ENCODE data around the gene ST3GAL6. TPM values are rescaled to one million over a fixed set of nuclear protein-coding genes. Genes with fewer than 3 reads are reported as not detected.
A peak's percentile ranks its signal among the peaks of the same experiment; 100 is the strongest.

Gene ST3GAL6
- total and polyA plus RNA-seq, 2 of the 13 experiments (the other 11 are each of a cell fraction or from before 2014, with no cell fraction given) = 17.5 to 23.2 TPM

DNA sequence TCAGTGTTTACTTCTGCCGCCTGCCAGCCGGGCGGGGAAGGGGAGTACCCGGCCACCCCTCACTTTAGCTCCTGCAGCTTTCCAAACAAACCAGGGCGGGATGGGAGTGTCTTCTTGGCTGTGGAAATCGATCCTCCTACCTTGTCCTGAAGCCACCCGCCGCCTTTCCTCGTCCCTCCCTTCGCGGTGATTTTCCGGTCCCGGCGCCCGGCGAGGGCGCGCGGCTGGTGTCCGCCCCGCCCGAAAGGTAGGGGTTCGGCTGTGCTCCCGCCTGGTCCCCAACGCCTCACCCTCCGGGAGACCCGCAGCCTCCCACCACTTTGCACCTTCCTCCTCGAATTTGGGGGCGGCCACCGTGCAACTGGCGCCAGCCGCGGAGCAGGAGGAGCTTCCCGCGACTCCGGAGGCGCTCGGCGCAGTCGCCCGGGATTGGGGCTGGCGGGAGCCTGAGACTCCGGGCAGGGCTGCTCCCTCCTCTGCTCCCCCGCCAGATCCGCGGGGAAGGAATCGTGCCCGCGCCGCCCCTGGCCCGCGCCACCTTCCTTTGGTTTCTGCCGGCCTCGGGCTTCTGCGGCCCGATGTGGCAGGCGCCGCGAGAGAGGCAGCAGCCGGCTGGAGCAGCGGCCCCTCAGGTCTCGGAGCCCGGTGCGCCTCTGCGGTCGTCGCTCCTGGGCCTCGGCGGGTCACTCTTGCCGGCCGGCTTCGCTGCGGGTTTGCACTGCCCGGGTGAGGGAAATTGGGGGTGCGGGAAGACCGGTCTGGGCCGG is 30.7 kb upstream of the ST3GAL6 start (continued):
- TF ChIP-seq, protein P1, sequence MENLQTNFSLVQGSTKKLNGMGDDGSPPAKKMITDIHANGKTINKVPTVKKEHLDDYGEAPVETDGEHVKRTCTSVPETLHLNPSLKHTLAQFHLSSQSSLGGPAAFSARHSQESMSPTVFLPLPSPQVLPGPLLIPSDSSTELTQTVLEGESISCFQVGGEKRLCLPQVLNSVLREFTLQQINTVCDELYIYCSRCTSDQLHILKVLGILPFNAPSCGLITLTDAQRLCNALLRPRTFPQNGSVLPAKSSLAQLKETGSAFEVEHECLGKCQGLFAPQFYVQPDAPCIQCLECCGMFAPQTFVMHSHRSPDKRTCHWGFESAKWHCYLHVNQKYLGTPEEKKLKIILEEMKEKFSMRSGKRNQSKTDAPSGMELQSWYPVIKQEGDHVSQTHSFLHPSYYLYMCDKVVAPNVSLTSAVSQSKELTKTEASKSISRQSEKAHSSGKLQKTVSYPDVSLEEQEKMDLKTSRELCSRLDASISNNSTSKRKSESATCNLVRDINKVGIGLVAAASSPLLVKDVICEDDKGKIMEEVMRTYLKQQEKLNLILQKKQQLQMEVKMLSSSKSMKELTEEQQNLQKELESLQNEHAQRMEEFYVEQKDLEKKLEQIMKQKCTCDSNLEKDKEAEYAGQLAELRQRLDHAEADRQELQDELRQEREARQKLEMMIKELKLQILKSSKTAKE (CRISPR knock-in tag; IDR thresholded peaks at IDR 0.05; ENCODE audit: borderline replicate concordance) = 0 out of 2 replicates have a peak, but pooled peaks have one; percentile 11
- TF ChIP-seq ZNF577 (CRISPR knock-in tag; IDR thresholded peaks at IDR 0.05; ENCODE audit: borderline replicate concordance, low read depth) (no peak), ATAD3A (CRISPR knock-in tag; IDR thresholded peaks at IDR 0.05) (no peak), ZNF335 (CRISPR knock-in tag; IDR thresholded peaks at IDR 0.05) (no peak), ZFY (CRISPR knock-in tag; IDR thresholded peaks at IDR 0.05) (peak; percentile 71), ZNF605 (CRISPR knock-in tag; IDR thresholded peaks at IDR 0.05) (peak; percentile 29; the same call in 1 of the 2 replicates), ZNF550 (CRISPR knock-in tag; IDR thresholded peaks at IDR 0.05; ENCODE audit: borderline replicate concordance) (no peak), SMARCC2 (IDR thresholded peaks at IDR 0.05) (no peak), HOXA5 (CRISPR knock-in tag; IDR thresholded peaks at IDR 0.05) (no peak; the same call in none of the 2 replicates), TCF7 (IDR thresholded peaks at IDR 0.05; ENCODE audit: low read depth) (no peak), ZNF563 (CRISPR knock-in tag; IDR thresholded peaks at IDR 0.05) (peak; percentile 93), CEBPB (IDR thresholded peaks at IDR 0.05; ENCODE audit: borderline replicate concordance, low read depth, low read length) (no peak), HCFC1 (IDR thresholded peaks at IDR 0.05; ENCODE audit: low read depth, low read length) (no peak), ZNF543 (CRISPR knock-in tag; IDR thresholded peaks at IDR 0.05) (no peak), SMC3 (IDR thresholded peaks at IDR 0.05; ENCODE audit: low read length) (no peak), ZNF564 (CRISPR knock-in tag; IDR thresholded peaks at IDR 0.05) (0 out of 2 replicates have a peak, but pooled peaks have one; percentile 21), ZNF75D (CRISPR knock-in tag; IDR thresholded peaks at IDR 0.05; ENCODE audit: borderline replicate concordance) (0 out of 2 replicates have a peak, but pooled peaks have one; percentile 39), FOSL1 (CRISPR knock-in tag; IDR thresholded peaks at IDR 0.05; ENCODE audit: borderline replicate concordance) (no peak), ZKSCAN8 (CRISPR knock-in tag; IDR thresholded peaks at IDR 0.05; ENCODE audit: borderline replicate concordance) (no peak), CHCHD3 (CRISPR knock-in tag; IDR thresholded peaks at IDR 0.05) (no peak), ARNT (IDR thresholded peaks at IDR 0.05) (no peak), TCF7L2 (IDR thresholded peaks at IDR 0.05; ENCODE audit: low read depth, low read length) (no peak), ZNF510 (CRISPR knock-in tag; IDR thresholded peaks at IDR 0.05; ENCODE audit: low read depth) (no peak)
- TF ChIP-seq, protein P2, sequence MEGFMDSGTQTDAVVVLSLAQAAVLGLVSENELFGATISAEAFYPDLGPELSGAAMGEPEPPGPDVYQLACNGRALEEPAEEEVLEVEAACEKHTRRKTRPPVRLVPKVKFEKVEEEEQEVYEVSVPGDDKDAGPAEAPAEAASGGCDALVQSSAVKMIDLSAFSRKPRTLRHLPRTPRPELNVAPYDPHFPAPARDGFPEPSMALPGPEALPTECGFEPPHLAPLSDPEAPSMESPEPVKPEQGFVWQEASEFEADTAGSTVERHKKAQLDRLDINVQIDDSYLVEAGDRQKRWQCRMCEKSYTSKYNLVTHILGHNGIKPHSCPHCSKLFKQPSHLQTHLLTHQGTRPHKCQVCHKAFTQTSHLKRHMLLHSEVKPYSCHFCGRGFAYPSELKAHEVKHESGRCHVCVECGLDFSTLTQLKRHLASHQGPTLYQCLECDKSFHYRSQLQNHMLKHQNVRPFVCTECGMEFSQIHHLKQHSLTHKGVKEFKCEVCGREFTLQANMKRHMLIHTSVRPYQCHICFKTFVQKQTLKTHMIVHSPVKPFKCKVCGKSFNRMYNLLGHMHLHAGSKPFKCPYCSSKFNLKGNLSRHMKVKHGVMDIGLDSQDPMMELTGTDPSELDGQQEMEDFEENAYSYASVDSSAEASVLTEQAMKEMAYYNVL (CRISPR knock-in tag; IDR thresholded peaks at IDR 0.05; ENCODE audit: borderline replicate concordance) = no peak
- TF ChIP-seq, protein P3, sequence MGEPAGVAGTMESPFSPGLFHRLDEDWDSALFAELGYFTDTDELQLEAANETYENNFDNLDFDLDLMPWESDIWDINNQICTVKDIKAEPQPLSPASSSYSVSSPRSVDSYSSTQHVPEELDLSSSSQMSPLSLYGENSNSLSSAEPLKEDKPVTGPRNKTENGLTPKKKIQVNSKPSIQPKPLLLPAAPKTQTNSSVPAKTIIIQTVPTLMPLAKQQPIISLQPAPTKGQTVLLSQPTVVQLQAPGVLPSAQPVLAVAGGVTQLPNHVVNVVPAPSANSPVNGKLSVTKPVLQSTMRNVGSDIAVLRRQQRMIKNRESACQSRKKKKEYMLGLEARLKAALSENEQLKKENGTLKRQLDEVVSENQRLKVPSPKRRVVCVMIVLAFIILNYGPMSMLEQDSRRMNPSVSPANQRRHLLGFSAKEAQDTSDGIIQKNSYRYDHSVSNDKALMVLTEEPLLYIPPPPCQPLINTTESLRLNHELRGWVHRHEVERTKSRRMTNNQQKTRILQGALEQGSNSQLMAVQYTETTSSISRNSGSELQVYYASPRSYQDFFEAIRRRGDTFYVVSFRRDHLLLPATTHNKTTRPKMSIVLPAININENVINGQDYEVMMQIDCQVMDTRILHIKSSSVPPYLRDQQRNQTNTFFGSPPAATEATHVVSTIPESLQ (CRISPR knock-in tag; conservative IDR thresholded peaks at IDR 0.05) = no peak
